MCF 10A (cell line): ENCODE results near the gene WDR53. TPM values are rescaled to one million over a fixed set of nuclear protein-coding genes. Genes with fewer than 3 reads are reported as not detected.

ENCODE experiments used
- BruUV-seq: library from RNA; stranded (reverse); fragments of 400-500 nt; replicated peaks from 2 replicates; lab custom pipeline; 2021; lab: Mats Ljungman, UMichigan
- CTCF ChIA-PET: fragments of 300-600 bp; sonication (Branson Sonifier 250); formaldehyde crosslinking; extraction: SDS; loops from one replicate; lab custom pipeline; 2021; ENCODE audit warnings: antibody characterized with exemption, inconsistent platforms; lab: Yijun Ruan, JAX
- POLR2A ChIA-PET: fragments of 300-600, 350-650 bp; sonication (Branson Sonifier 250); formaldehyde crosslinking; extraction: SDS; loops from one replicate; lab custom pipeline; 2020; ENCODE audit warnings: antibody characterized with exemption, inconsistent platforms; lab: Yijun Ruan, JAX
- DNase-seq: peaks from one replicate; pipeline ENCODE4 v3.0.0-alpha.2; 2018; ENCODE audit not compliant: unreplicated experiment
- H3K27ac Mint-ChIP-seq: one replicate; pipeline ENCODE4 v1.8.0; 2022; ENCODE audit warnings: mild to moderate bottlenecking, low read depth, mixed read lengths; ENCODE audit not compliant: unreplicated experiment
- H3K27me3 Mint-ChIP-seq: one replicate; pipeline ENCODE4 v1.8.0; 2022; ENCODE audit warnings: mixed read lengths; ENCODE audit not compliant: insufficient read depth, unreplicated experiment
- H3K36me3 Mint-ChIP-seq: one replicate; pipeline ENCODE4 v1.8.0; 2022; ENCODE audit warnings: mild to moderate bottlenecking, moderate library complexity, mixed read lengths; ENCODE audit not compliant: insufficient read depth, unreplicated experiment
- H3K4me1 Mint-ChIP-seq: one replicate; pipeline ENCODE4 v1.8.0; 2022; ENCODE audit warnings: mixed read lengths; ENCODE audit not compliant: insufficient read depth, unreplicated experiment
- H3K4me3 Mint-ChIP-seq: one replicate; pipeline ENCODE4 v1.8.0; 2022; ENCODE audit warnings: mild to moderate bottlenecking, moderate library complexity, mixed read lengths; ENCODE audit not compliant: unreplicated experiment
- H3K9me3 Mint-ChIP-seq: one replicate; pipeline ENCODE4 v1.8.0; 2022; ENCODE audit warnings: mixed read lengths; ENCODE audit not compliant: unreplicated experiment
- intact Hi-C: fragments of 100-400 bp; cut with micrococcal nuclease; formaldehyde crosslinking; loops from 2 replicates; pipeline ENCODE4 v1.14.1; 2022
- total RNA-seq: library from RNA; stranded (reverse); gene quantifications from 2 replicates; pipeline ENCODE4 v1.2.3, GENCODE V29; 2022
- TF ChIP-seq, protein P1 (sequence below): fragments of 200-600 bp; IDR thresholded peaks from one replicate; pipeline ENCODE4 v1.8.0; 2022; ENCODE audit warnings: antibody characterized with exemption, mild to moderate bottlenecking; ENCODE audit not compliant: unreplicated experiment

WDR53 gene
- total RNA-seq, 1 experiment from 2014 or later = 14.4 TPM

DNA sequence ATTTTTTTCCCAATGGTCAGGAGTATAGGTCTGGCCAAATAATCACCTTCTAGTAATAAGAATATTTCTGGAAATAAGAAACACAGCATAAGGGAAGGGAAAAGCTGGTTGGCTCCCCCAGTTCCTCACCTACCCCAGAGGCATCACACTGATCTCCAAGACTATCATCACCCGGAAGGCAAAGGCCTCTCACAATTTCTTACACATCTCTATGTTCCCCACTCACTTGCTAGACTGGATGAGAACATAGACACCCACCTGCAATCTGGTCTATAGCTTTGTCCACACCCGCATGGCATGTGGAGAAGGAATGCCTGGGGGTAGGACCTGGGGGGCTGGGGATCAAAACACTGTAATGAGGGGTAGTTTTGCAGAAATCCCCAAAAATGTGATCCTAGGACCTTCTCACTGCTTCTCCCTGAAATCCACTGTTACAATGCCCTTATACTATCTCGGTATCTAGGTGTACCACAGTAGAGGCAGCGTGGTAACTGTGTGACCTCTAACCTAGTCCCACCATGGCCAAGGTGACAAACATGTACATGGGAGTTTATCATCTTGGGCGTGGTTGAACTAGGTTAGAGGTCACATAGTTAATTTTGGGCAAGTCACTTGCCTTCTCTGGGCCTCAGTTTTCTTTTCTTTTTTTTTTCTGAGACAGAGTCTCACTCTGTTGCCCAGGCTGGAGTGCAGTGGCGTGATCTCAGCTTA lies 41.6 kb upstream of the WDR53 start:
- no peak overlapping the region for H3K4me3 Mint-ChIP-seq
- CTCF ChIA-PET = interaction anchor here (0.6 to 10.2 kb wide), 21 partner anchors 19 to 535 kb away, joined by 3 to 149 read pairs (median 4); partner anchors contain the start of gene NCBP2
- intact Hi-C loops = loop anchor here (1.0 to 2.0 kb wide), 3 partner anchors 75 to 361 kb away; partner anchors contain the start of gene NCBP2
- no peaks in the 10 kb centered on the region for H3K27me3 Mint-ChIP-seq
- H3K4me1 Mint-ChIP-seq = peaks cover 9% of the 10 kb centered on the region
- no peak for DNase-seq
- no peak overlapping the region for H3K27ac Mint-ChIP-seq
- POLR2A ChIA-PET = interaction anchor here (0.6 to 1.9 kb wide), 7 partner anchors 10 to 258 kb away, joined by 3 to 6 read pairs (median 4); partner anchors contain the start of gene SENP5
- TF ChIP-seq, protein P1, sequence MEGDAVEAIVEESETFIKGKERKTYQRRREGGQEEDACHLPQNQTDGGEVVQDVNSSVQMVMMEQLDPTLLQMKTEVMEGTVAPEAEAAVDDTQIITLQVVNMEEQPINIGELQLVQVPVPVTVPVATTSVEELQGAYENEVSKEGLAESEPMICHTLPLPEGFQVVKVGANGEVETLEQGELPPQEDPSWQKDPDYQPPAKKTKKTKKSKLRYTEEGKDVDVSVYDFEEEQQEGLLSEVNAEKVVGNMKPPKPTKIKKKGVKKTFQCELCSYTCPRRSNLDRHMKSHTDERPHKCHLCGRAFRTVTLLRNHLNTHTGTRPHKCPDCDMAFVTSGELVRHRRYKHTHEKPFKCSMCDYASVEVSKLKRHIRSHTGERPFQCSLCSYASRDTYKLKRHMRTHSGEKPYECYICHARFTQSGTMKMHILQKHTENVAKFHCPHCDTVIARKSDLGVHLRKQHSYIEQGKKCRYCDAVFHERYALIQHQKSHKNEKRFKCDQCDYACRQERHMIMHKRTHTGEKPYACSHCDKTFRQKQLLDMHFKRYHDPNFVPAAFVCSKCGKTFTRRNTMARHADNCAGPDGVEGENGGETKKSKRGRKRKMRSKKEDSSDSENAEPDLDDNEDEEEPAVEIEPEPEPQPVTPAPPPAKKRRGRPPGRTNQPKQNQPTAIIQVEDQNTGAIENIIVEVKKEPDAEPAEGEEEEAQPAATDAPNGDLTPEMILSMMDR = no peak
- no peaks in the 10 kb centered on the region for H3K36me3 Mint-ChIP-seq
- H3K9me3 Mint-ChIP-seq = peaks cover 7% of the 10 kb centered on the region
- BruUV-seq = no TSS peak

DNA sequence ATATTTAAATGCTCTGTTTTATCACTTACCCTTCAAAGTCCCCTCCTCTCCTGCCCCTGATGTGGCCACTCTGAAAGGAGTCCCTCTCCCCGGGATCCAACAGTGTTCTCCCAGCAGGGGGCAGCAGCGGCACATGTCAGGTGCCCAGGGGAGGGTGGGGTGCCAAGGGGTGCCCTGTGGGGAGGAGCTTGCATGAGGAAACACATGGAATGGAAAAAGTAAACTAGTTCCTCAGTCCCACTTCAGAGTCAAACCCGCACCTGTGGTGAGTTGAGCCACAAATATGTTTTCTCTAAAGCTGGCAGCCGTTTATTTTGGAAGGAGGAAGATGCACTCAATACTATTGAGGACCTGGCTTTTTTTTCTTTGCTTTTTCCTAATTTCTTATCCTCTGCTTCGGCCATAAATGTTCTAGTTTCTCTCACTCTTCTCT lies 41.0 kb upstream of the WDR53 start:
- TF ChIP-seq, protein P1 = peak; percentile 93
- ChIA-PET CTCF (interaction anchor here (0.7 to 10.2 kb wide), 20 partner anchors 12 to 356 kb away, joined by 3 to 149 read pairs (median 4); partner anchors contain the start of gene NCBP2), POLR2A (interaction anchor here (0.6 to 1.9 kb wide), 7 partner anchors 9 to 259 kb away, joined by 3 to 6 read pairs (median 4); partner anchors contain the start of gene SENP5)
- intact Hi-C loops = loop anchor here (1.0 to 2.0 kb wide), 3 partner anchors 76 to 361 kb away; partner anchors contain the start of gene NCBP2
- Mint-ChIP-seq H3K4me1 (peaks cover 9% of the 10 kb centered on the region), H3K4me3 (no peak overlapping the region), H3K27me3 (no peaks in the 10 kb centered on the region), H3K27ac (no peak overlapping the region), H3K9me3 (peaks cover 7% of the 10 kb centered on the region), H3K36me3 (no peaks in the 10 kb centered on the region)
- no TSS peak for BruUV-seq
- peak; percentile 89 for DNase-seq

DNA sequence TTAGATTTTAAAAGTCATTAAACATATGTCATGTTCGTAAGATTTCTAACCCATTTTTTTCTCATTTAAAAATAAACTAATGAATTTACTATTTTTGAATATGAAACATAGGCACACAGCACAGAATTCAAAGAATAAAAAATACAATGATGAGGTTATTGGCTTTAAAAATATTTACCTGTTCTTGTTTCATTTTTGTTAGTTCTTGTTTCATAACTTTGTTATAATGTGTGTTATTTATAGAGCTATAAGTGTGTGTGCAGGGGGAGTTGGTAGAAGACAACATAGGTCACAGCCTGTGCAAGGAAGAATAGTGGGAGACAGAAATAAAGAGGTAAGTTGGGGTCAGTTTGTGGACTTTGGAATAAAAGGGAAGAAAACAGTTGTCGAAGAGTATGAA lies 40.3 kb upstream of the WDR53 start:
- peaks cover 7% of the 10 kb centered on the region for H3K9me3 Mint-ChIP-seq

More for the DNA sequence above, 40.3 kb upstream of the WDR53 start:
- POLR2A ChIA-PET = interaction anchor here (0.9 to 1.9 kb wide), 4 partner anchors 80 to 259 kb away, joined by 3 to 6 read pairs (median 4); partner anchors contain the start of gene SENP5
- H3K4me3 Mint-ChIP-seq = no peak overlapping the region
- H3K27me3 Mint-ChIP-seq = no peaks in the 10 kb centered on the region
- intact Hi-C loops = loop anchor here (1.0 to 2.0 kb wide), 3 partner anchors 77 to 362 kb away; partner anchors contain the start of gene NCBP2
- H3K4me1 Mint-ChIP-seq = peaks cover 9% of the 10 kb centered on the region
- TF ChIP-seq, protein P1 = no peak
- no peak overlapping the region for H3K27ac Mint-ChIP-seq
- no peak for DNase-seq
- BruUV-seq = no TSS peak
- H3K36me3 Mint-ChIP-seq = no peaks in the 10 kb centered on the region
- CTCF ChIA-PET = interaction anchor here (0.6 to 10.2 kb wide), 16 partner anchors 12 to 357 kb away, joined by 3 to 149 read pairs (median 4); no protein-coding TSS in a partner anchor
